ENCODE measurements around the gene GLS2. TPM values are rescaled to one million over a fixed set of nuclear protein-coding genes. Genes with fewer than 3 reads are reported as not detected.

GLS2 gene
- total RNA-seq, 4 donors from 2014 or later, result 0.53 to 1.9 TPM; not detected in 2

- Histone ChIP-seq H3K27ac (no peak overlapping the region), H3K36me3 (peaks cover 0 to 6% of the 10 kb centered on the region in 2 donors), H3K4me3 (no peak overlapping the region), H3K4me1 (no peaks in the 10 kb centered on the region), H3K9me3 (no peaks in the 10 kb centered on the region), H3K27me3 (no peaks in the 10 kb centered on the region)
- ATAC-seq, result no peak
- TF ChIP-seq CTCF (IDR thresholded peaks at IDR 0.05 in 4 of 5, conservative IDR thresholded peaks at IDR 0.05 in 1 of 5) (no peak), POLR2A (IDR thresholded peaks at IDR 0.05) (no peak)
- no peak for DNase-seq
- in situ Hi-C loops (cut with MboI; ENCODE audit: low sequenced_read_pairs in 4 of 4) (no loop called here), intact Hi-C loops (cut with DNase I; ENCODE audit: low total_unique reads) (no loop called here)
These were observed 10.3 kb downstream of the GLS2 start for GRCh38 chr12:56477521-56478225.

GRCh38 chr12:56476972-56477432 lies 11.0 kb downstream of the GLS2 start:
- no peak for TF ChIP-seq POLR2A (IDR thresholded peaks at IDR 0.05)
- TF ChIP-seq CTCF (IDR thresholded peaks at IDR 0.05 in 4 of 5, conservative IDR thresholded peaks at IDR 0.05 in 1 of 5), result no peak
- H3K27ac ChIP-seq, result no peak overlapping the region
- ATAC-seq (no peak), DNase-seq (no peak)
- no peaks in the 10 kb centered on the region for H3K9me3 ChIP-seq
- H3K36me3 ChIP-seq, result peaks cover 0 to 6% of the 10 kb centered on the region in 2 donors
- intact Hi-C loops (cut with DNase I; ENCODE audit: low total_unique reads), result no loop called here
- H3K4me3 ChIP-seq, result no peak overlapping the region
- no peaks in the 10 kb centered on the region for H3K4me1 ChIP-seq
- H3K27me3 ChIP-seq, result no peaks in the 10 kb centered on the region
- in situ Hi-C loops (cut with MboI; ENCODE audit: low sequenced_read_pairs in 4 of 4), result no loop called here

DNA sequence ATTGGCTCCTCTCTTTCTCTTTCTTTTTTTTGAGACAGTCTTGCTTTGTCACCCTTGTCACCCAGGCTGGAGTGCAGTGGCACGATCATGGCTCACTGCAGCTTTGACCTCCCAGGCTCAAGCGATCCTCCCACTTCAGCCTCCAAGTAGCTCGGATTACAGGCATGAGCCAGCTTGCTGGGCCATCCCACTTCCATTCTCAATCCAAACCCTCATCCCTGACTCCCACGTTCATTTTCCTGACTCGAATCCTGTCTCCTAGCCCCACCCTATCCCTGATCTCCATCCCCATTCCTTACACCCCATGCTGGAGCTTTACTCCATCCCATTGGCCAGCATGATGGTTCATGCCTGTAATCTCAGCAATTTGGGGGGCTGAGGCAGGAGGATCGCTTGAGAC lies 11.8 kb downstream of the GLS2 start:
- H3K36me3 ChIP-seq, result peaks cover 0 to 6% of the 10 kb centered on the region in 2 donors
- no peak for DNase-seq
- intact Hi-C loops (cut with DNase I; ENCODE audit: low total_unique reads) (no loop called here), in situ Hi-C loops (cut with MboI; ENCODE audit: low sequenced_read_pairs in 4 of 4) (no loop called here)
- no peak for ATAC-seq
- H3K4me1 ChIP-seq, result no peaks in the 10 kb centered on the region
- no peak for TF ChIP-seq POLR2A (IDR thresholded peaks at IDR 0.05)
- no peak for TF ChIP-seq CTCF (IDR thresholded peaks at IDR 0.05 in 4 of 5, conservative IDR thresholded peaks at IDR 0.05 in 1 of 5)
- no peaks in the 10 kb centered on the region for H3K9me3 ChIP-seq
- no peak overlapping the region for H3K4me3 ChIP-seq
- H3K27me3 ChIP-seq, result no peaks in the 10 kb centered on the region
- H3K27ac ChIP-seq, result no peak overlapping the region

- H3K27me3 ChIP-seq, result no peaks in the 10 kb centered on the region
- H3K36me3 ChIP-seq, result peaks cover 0 to 6% of the 10 kb centered on the region in 2 donors
- intact Hi-C loops (cut with DNase I; ENCODE audit: low total_unique reads), result no loop called here
- in situ Hi-C loops (cut with MboI; ENCODE audit: low sequenced_read_pairs in 4 of 4), result loop anchor here in 1 of 4 donors (25.0 kb wide), 1 partner anchor 287 kb away; the partner anchor contains the start of gene SMARCC2
- H3K9me3 ChIP-seq, result no peaks in the 10 kb centered on the region
- ATAC-seq (no peak), DNase-seq (no peak)
- no peak overlapping the region for H3K27ac ChIP-seq
- no peak for TF ChIP-seq POLR2A (IDR thresholded peaks at IDR 0.05)
- H3K4me1 ChIP-seq, result peaks cover 5 to 7% of the 10 kb centered on the region in 2 donors
- no peak overlapping the region for H3K4me3 ChIP-seq
These were observed 13.6 kb downstream of the GLS2 start for GRCh38 chr12:56474389-56474788.

Data from gastrocnemius medialis (tissue), 4 donors.